Activated CD8-positive, alpha-beta T cell treated with anti-CD3 and anti-CD28 coated beads, Interleukin-2, amount 10 ng/mL, durations not matched to agents 7 days and 5 days (primary cell): Measurements from ENCODE around the gene OSGEPL1. TPM values are rescaled to one million over a fixed set of nuclear protein-coding genes. Genes with fewer than 3 reads are reported as not detected.
"Not testable (repeated sequence)": the region's sequence is repeated elsewhere in the genome, so short reads cannot be mapped to it uniquely, and the experiment has no call there.

Experiments used
- ATAC-seq: fragments of 150-1000 bp; cut with Tn5 transposase; one replicate; pipeline ENCODE4 v1.10.0; 2021; ENCODE audit warnings: moderate library complexity
- CTCF ChIA-PET: fragments of 350-600 bp; sonication (Branson Sonifier 250); formaldehyde crosslinking; loops from one replicate; lab custom pipeline; 2021; ENCODE audit warnings: antibody characterized with exemption; lab: Charles Lee
- POLR2A ChIA-PET: fragments of 350-600 bp; sonication (Branson Sonifier 250); formaldehyde crosslinking; loops from one replicate; lab custom pipeline; 2021; ENCODE audit warnings: antibody characterized with exemption; lab: Charles Lee
- DNase-seq: peaks from one replicate; pipeline ENCODE4 v3.0.0-alpha.2; 2020
- H3K27ac Mint-ChIP-seq: one replicate; pipeline ENCODE4 v1.8.0; 2021; ENCODE audit warnings: mild to moderate bottlenecking, mixed read lengths
- H3K27me3 Mint-ChIP-seq: one replicate; pipeline ENCODE4 v1.8.0; 2021; ENCODE audit warnings: low read depth, mixed read lengths
- H3K36me3 Mint-ChIP-seq: one replicate; pipeline ENCODE4 v1.8.0; 2021; ENCODE audit warnings: low read depth, mixed read lengths
- H3K4me1 Mint-ChIP-seq: one replicate; pipeline ENCODE4 v1.8.0; 2021; ENCODE audit warnings: low read depth, mixed read lengths
- H3K4me3 Mint-ChIP-seq: one replicate; pipeline ENCODE4 v1.8.0; 2021; ENCODE audit warnings: mild to moderate bottlenecking, mixed read lengths
- H3K9me3 Mint-ChIP-seq: one replicate; pipeline ENCODE4 v1.8.0; 2022; ENCODE audit warnings: mixed read lengths; ENCODE audit not compliant: insufficient read depth
- total RNA-seq, 2 experiments: library from RNA; stranded (reverse); gene quantifications; one replicate each; pipeline ENCODE4 v1.2.3, GENCODE V29; 2021

The OSGEPL1 gene
- total RNA-seq, 2 experiments from 2014 or later = 8.0 to 8.5 TPM

- no peak for ATAC-seq
- no peaks in the 10 kb centered on the region for H3K27me3 Mint-ChIP-seq
- peaks cover 46% of the 10 kb centered on the region for H3K4me1 Mint-ChIP-seq
- DNase-seq = no peak
- ChIA-PET POLR2A (interaction anchor here (0.8 to 2.7 kb wide), 6 partner anchors 11 to 121 kb away, joined by 3 to 22 read pairs (median 6); partner anchors contain the start of gene OSGEPL1), CTCF (interaction anchor here (0.6 to 3.1 kb wide), 4 partner anchors 21 to 1287 kb away, joined by 3 to 13 read pairs (median 6); partner anchors contain the start of gene OSGEPL1)
- H3K4me3 Mint-ChIP-seq = peak overlapping the region; percentile 91
- peak overlapping the region; percentile 89 for H3K27ac Mint-ChIP-seq
- H3K36me3 Mint-ChIP-seq = peaks cover 55% of the 10 kb centered on the region
- no peaks in the 10 kb centered on the region for H3K9me3 Mint-ChIP-seq
Observed at GRCh38 chr2:189783451-189783926, 20.9 kb upstream of the OSGEPL1 start.

DNA sequence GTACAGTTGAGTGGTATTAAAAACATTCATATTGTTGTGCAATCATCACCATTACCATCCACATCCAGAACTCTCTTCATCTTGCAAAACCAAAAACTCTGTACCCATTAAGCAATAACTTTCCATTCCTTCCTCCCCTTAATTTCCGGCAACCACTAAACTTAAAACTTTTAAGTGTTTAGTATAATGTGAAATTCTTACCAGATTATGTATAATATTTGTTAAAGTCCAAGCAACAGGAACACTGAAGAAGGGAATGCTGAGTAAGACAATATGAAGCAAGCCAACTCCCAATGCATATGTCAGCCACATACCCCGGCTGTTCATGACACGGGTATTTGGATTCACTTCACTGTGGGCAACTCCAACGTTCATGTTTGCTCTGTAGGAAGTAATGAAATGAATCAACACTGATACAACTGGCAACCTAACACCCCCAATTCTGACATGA lies 19.7 kb upstream of the OSGEPL1 start:
- ChIA-PET POLR2A (no interaction called here), CTCF (interaction anchor here (3.1 kb wide), 1 partner anchor 124 kb away, joined by 8 read pairs; no protein-coding TSS in a partner anchor)
- Mint-ChIP-seq H3K27ac (peak overlapping the region; percentile 52), H3K27me3 (no peaks in the 10 kb centered on the region), H3K36me3 (peaks cover 59% of the 10 kb centered on the region), H3K4me1 (peaks cover 41% of the 10 kb centered on the region), H3K4me3 (peak overlapping the region; percentile 91), H3K9me3 (no peaks in the 10 kb centered on the region)
- ATAC-seq = no peak
- DNase-seq = no peak

DNA sequence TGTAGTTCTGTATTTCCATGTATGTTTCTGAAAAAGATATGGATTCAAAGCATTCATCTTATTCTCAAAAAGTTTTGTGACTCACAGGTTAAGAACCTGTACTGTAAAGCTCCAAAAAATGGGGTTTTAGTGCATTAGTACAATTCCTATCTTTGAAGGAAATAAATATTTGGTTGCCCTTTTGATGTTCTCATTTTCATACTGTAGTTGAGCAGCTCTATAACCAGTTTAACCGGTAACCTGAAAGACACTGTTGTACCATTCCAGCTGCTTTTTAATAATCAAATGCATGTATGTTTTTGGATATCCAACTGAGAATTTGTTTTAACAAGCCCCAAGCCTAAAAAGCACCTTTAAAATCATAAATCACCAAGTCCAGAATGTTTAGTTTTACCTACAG lies 9.6 kb upstream of the OSGEPL1 start:
- DNase-seq = no peak
- Mint-ChIP-seq H3K36me3 (peaks cover 46% of the 10 kb centered on the region), H3K4me1 (no peaks in the 10 kb centered on the region), H3K27me3 (no peaks in the 10 kb centered on the region), H3K27ac (no peak overlapping the region), H3K4me3 (no peak overlapping the region), H3K9me3 (no peaks in the 10 kb centered on the region)
- CTCF ChIA-PET = interaction anchor here (1.3 to 3.8 kb wide), 2 partner anchors 9 to 98 kb away, joined by 4 to 34 read pairs; partner anchors contain the start of gene OSGEPL1
- no peak for ATAC-seq
- POLR2A ChIA-PET = no interaction called here

- no peaks in the 10 kb centered on the region for H3K4me1 Mint-ChIP-seq
- ChIA-PET CTCF (interaction anchor here (1.6 to 3.8 kb wide), 2 partner anchors 8 to 109 kb away, joined by 4 to 34 read pairs; partner anchors contain the start of gene OSGEPL1), POLR2A (no interaction called here)
- ATAC-seq (no peak), DNase-seq (no peak)
- peaks cover 52% of the 10 kb centered on the region for H3K36me3 Mint-ChIP-seq
- H3K27me3 Mint-ChIP-seq = no peaks in the 10 kb centered on the region
- H3K9me3 Mint-ChIP-seq = no peaks in the 10 kb centered on the region
- no peak overlapping the region for H3K4me3 Mint-ChIP-seq
- no peak overlapping the region for H3K27ac Mint-ChIP-seq
Observed at GRCh38 chr2:189770590-189771322, 8.2 kb upstream of the OSGEPL1 start.

DNA sequence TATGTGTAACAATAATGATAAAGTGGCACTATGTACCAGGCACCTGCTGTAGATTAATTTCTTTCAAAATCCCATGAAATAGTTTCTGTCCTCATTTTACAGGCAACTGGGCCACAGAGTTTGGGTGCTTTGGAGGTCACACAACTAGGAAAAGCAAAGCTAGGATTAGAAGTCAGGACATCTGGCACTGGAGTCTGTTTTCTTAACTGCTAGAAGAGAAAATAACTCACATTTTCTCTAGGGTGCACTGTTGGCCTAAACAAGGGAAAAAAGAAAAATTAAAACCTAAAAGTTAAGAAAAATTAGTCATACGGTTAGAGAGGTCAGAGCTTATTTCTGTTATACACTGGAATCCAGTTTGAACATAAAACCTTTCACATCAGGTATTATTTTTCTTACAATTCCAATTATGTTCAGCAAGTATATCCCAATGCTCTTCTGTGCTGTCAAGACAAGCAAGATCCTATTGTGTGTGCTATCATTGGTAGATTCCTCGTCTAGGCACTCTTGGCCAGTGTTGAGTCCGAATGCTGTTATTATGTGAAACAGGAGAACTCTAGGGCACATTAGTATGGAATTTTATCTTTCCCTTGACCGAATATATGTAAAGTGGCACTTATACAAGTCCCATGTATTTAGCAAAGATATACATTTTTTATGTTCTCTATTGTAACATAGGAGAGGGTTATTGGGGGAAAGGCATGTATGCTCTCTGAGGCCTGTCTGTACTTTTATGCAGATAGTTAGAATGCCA lies 1.5 kb upstream of the OSGEPL1 start:
- DNase-seq (no peak), ATAC-seq (no peak)
- Mint-ChIP-seq H3K27ac (no peak overlapping the region), H3K27me3 (no peaks in the 10 kb centered on the region), H3K36me3 (peaks cover 18% of the 10 kb centered on the region), H3K4me3 (no peak overlapping the region), H3K9me3 (no peaks in the 10 kb centered on the region), H3K4me1 (peaks cover 15% of the 10 kb centered on the region)
- CTCF ChIA-PET = interaction anchor here (1.2 to 5.7 kb wide), 8 partner anchors 9 to 555 kb away, joined by 3 to 100 read pairs (median 27); partner anchors contain the start of genes ANKAR and ASNSD1
- POLR2A ChIA-PET = interaction anchor here (0.6 to 2.3 kb wide), 7 partner anchors 10 to 554 kb away, joined by 3 to 20 read pairs (median 7); partner anchors contain the start of genes ASNSD1, ORMDL1 and PMS1

DNA sequence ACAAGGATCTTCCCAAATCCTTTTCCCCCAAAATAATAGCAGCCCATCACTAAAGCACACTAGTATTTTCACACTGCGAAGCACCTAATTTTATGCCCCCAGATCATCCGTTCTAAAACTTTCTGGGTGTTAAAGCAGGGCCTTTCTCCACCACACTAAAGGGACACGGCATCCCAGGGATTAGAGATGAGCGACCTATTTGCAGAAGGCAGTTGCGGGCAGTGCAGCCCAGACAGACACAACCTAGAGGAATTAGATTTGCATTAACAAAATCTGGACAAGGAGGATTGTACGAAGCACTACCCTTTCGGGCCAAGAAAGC lies 402 bp downstream of the OSGEPL1 start:
- Mint-ChIP-seq H3K4me3 (peak overlapping the region; percentile 93), H3K9me3 (no peaks in the 10 kb centered on the region), H3K27ac (peak overlapping the region; percentile 98), H3K4me1 (peaks cover 15% of the 10 kb centered on the region), H3K27me3 (no peaks in the 10 kb centered on the region), H3K36me3 (peaks cover 18% of the 10 kb centered on the region)
- POLR2A ChIA-PET = interaction anchor here (0.7 to 2.3 kb wide), 18 partner anchors 11 to 772 kb away, joined by 3 to 22 read pairs (median 4); partner anchors contain the start of genes ASNSD1, NEMP2, ORMDL1 and PMS1
- CTCF ChIA-PET = interaction anchor here (0.7 to 5.7 kb wide), 32 partner anchors 11 to 1122 kb away, joined by 3 to 100 read pairs (median 4); partner anchors contain the start of genes ANKAR, ASNSD1, ORMDL1 and PMS1
- ATAC-seq (no peak), DNase-seq (no peak)

DNA sequence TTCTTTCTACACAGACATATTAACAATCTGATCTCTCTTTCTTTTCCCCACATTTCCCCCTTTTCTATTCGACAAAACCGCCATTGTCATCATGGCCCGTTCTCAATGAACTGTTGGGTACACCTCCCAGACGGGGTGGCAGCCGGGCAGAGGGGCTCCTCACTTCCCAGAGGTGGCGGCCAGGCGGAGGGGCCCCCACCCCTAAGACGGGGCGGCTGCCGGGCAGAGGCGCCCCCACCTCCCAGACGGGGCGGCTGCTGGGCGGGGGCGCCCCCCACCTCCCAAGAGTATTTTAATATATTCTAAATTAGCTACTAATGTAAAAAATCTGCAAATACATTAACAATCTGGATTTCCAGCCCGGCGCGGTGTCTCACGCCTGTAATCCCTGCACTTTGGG lies 2.4 kb downstream of the OSGEPL1 start:
- CTCF ChIA-PET = interaction anchor here (1.5 to 5.7 kb wide), 4 partner anchors 10 to 99 kb away, joined by 4 to 100 read pairs (median 52); partner anchors contain the start of genes ANKAR and ASNSD1
- H3K4me3 Mint-ChIP-seq, H3K27ac Mint-ChIP-seq, H3K27me3 Mint-ChIP-seq, DNase-seq, H3K9me3 Mint-ChIP-seq, ATAC-seq, H3K36me3 Mint-ChIP-seq: not testable (repeated sequence)
- peaks cover 15% of the 10 kb centered on the region for H3K4me1 Mint-ChIP-seq
- POLR2A ChIA-PET = interaction anchor here (0.6 kb wide), 1 partner anchor 56 kb away, joined by 3 read pairs; no protein-coding TSS in a partner anchor

GRCh38 chr2:189756311-189756952 lies 6.2 kb downstream of the OSGEPL1 start:
- Mint-ChIP-seq H3K4me1 (peaks cover under 1% of the 10 kb centered on the region), H3K4me3 (no peak overlapping the region), H3K27me3 (no peaks in the 10 kb centered on the region), H3K36me3 (peaks cover 9% of the 10 kb centered on the region), H3K27ac (no peak overlapping the region), H3K9me3 (no peaks in the 10 kb centered on the region)
- ATAC-seq = no peak
- CTCF ChIA-PET = interaction anchor here (1.5 kb wide), 1 partner anchor 23 kb away, joined by 4 read pairs; no protein-coding TSS in a partner anchor
- POLR2A ChIA-PET = no interaction called here
- no peak for DNase-seq

- DNase-seq (peak; percentile 55), ATAC-seq (peak; percentile 81)
- Mint-ChIP-seq H3K9me3 (no peaks in the 10 kb centered on the region), H3K27ac (no peak overlapping the region), H3K4me3 (no peak overlapping the region), H3K4me1 (no peaks in the 10 kb centered on the region), H3K27me3 (no peaks in the 10 kb centered on the region), H3K36me3 (peaks cover 10% of the 10 kb centered on the region)
- ChIA-PET CTCF (interaction anchor here (0.7 to 7.3 kb wide), 10 partner anchors 11 to 320 kb away, joined by 3 to 67 read pairs (median 4); partner anchors contain the start of gene OSGEPL1), POLR2A (interaction anchor here (1.9 kb wide), 1 partner anchor 12 kb away, joined by 7 read pairs; the partner anchor contains the start of gene OSGEPL1)
Observed at GRCh38 chr2:189751080-189751658, 11.4 kb downstream of the OSGEPL1 start.

GRCh38 chr2:189729430-189729829 lies 33.2 kb downstream of the OSGEPL1 start:
- Mint-ChIP-seq H3K9me3 (no peaks in the 10 kb centered on the region), H3K27ac (no peak overlapping the region), H3K27me3 (no peaks in the 10 kb centered on the region), H3K4me1 (no peaks in the 10 kb centered on the region), H3K36me3 (no peaks in the 10 kb centered on the region), H3K4me3 (no peak overlapping the region)
- DNase-seq (no peak), ATAC-seq (no peak)
- POLR2A ChIA-PET = no interaction called here
- CTCF ChIA-PET = no interaction called here
